Measurements from ENCODE around the gene IL1RAP.
"Not testable (repeated sequence)": the region's sequence is repeated elsewhere in the genome, so short reads cannot be mapped to it uniquely, and the experiment has no call there.

Gene IL1RAP

GRCh38 chr3:190512666-190513065 lies 1.2 kb upstream of the IL1RAP start:
- no peak for DNase-seq (ENCODE audit: low spot score)
- TF ChIP-seq CTCF (IDR thresholded peaks at IDR 0.05; ENCODE audit: extremely low read depth, missing control alignments) = no peak

GRCh38 chr3:190514413-190515153 lies 698 bp downstream of the IL1RAP start:
- peak; percentile 30 for DNase-seq (ENCODE audit: low spot score)
- no peak for TF ChIP-seq CTCF (IDR thresholded peaks at IDR 0.05; ENCODE audit: extremely low read depth, missing control alignments)

GRCh38 chr3:190516416-190516815 lies 2.5 kb downstream of the IL1RAP start:
- no peak for TF ChIP-seq CTCF (IDR thresholded peaks at IDR 0.05; ENCODE audit: extremely low read depth, missing control alignments)

GRCh38 chr3:190517687-190518086 lies 3.8 kb downstream of the IL1RAP start:
- no peak for TF ChIP-seq CTCF (IDR thresholded peaks at IDR 0.05; ENCODE audit: extremely low read depth, missing control alignments)
- DNase-seq (ENCODE audit: low spot score) = no peak

More at GRCh38 chr3:190516416-190516815, 2.5 kb downstream of the IL1RAP start:
- DNase-seq (ENCODE audit: low spot score) = no peak

- not testable (repeated sequence) for DNase-seq (ENCODE audit: low spot score)
Measured at GRCh38 chr3:190518531-190518930, 4.6 kb downstream of the IL1RAP start.

- TF ChIP-seq CTCF (IDR thresholded peaks at IDR 0.05; ENCODE audit: extremely low read depth, missing control alignments) = no peak
- no peak for DNase-seq (ENCODE audit: low spot score)
Measured at GRCh38 chr3:190519886-190520285, 6.0 kb downstream of the IL1RAP start.

- no peak for TF ChIP-seq CTCF (IDR thresholded peaks at IDR 0.05; ENCODE audit: extremely low read depth, missing control alignments)
Measured at GRCh38 chr3:190521998-190522397, 8.1 kb downstream of the IL1RAP start.

GRCh38 chr3:190522621-190523222 lies 8.8 kb downstream of the IL1RAP start:
- no peak for TF ChIP-seq CTCF (IDR thresholded peaks at IDR 0.05; ENCODE audit: extremely low read depth, missing control alignments)
- no peak for DNase-seq (ENCODE audit: low spot score)

More at GRCh38 chr3:190521998-190522397, 8.1 kb downstream of the IL1RAP start:
- DNase-seq (ENCODE audit: low spot score) = no peak

Data from GM20000 (cell line).